Calu3 (cell line): Measurements from ENCODE around the gene POMT2. TPM values are rescaled to one million over a fixed set of nuclear protein-coding genes. Genes with fewer than 3 reads are reported as not detected.
"Not testable (repeated sequence)": the region's sequence is repeated elsewhere in the genome, so short reads cannot be mapped to it uniquely, and the experiment has no call there.

Experiments used
- BruUV-seq: library from RNA; stranded (reverse); fragments of 400-500 nt; replicated peaks from 2 replicates; lab custom pipeline; 2021; lab: Mats Ljungman, UMichigan
- CTCF ChIA-PET: fragments of 300-600 bp; sonication (Branson Sonifier 250); formaldehyde crosslinking; loops from one replicate; lab custom pipeline; 2022; ENCODE audit warnings: antibody characterized with exemption; lab: Charles Lee
- DNase-seq: peaks from one replicate; pipeline ENCODE4 v3.0.0; 2022
- H3K27ac Mint-ChIP-seq: one replicate; pipeline ENCODE4 v1.8.0; 2022; ENCODE audit warnings: mixed read lengths; ENCODE audit not compliant: unreplicated experiment
- H3K27me3 Mint-ChIP-seq: one replicate; pipeline ENCODE4 v1.8.0; 2022; ENCODE audit warnings: mixed read lengths; ENCODE audit not compliant: unreplicated experiment
- H3K36me3 Mint-ChIP-seq: one replicate; pipeline ENCODE4 v1.8.0; 2022; ENCODE audit warnings: mild to moderate bottlenecking, moderate library complexity, mixed read lengths; ENCODE audit not compliant: insufficient read depth, unreplicated experiment
- H3K4me1 Mint-ChIP-seq: one replicate; pipeline ENCODE4 v1.8.0; 2022; ENCODE audit warnings: mild to moderate bottlenecking, low read depth, mixed read lengths; ENCODE audit not compliant: unreplicated experiment
- H3K4me3 Mint-ChIP-seq: one replicate; pipeline ENCODE4 v1.8.0; 2022; ENCODE audit warnings: mild to moderate bottlenecking, low read depth, moderate library complexity, mixed read lengths; ENCODE audit not compliant: unreplicated experiment
- H3K9me3 Mint-ChIP-seq: one replicate; pipeline ENCODE4 v1.8.0; 2022; ENCODE audit warnings: low read depth, mixed read lengths; ENCODE audit not compliant: unreplicated experiment
- intact Hi-C: fragments of 100-400 bp; cut with micrococcal nuclease; formaldehyde crosslinking; loops from one replicate; pipeline ENCODE4 v1.10.0; 2022; ENCODE audit not compliant: unreplicated experiment
- total RNA-seq: library from RNA; stranded (reverse); gene quantifications from 2 replicates; pipeline ENCODE4 v1.2.3, GENCODE V29; 2022
- TF ChIP-seq, protein P1 (sequence below): fragments of 200-600 bp; IDR thresholded peaks from one replicate; pipeline ENCODE4 v1.8.0; 2022; ENCODE audit warnings: antibody characterized with exemption; ENCODE audit not compliant: unreplicated experiment

POMT2 gene
- total RNA-seq, 1 experiment from 2014 or later, result 21.7 TPM

DNA sequence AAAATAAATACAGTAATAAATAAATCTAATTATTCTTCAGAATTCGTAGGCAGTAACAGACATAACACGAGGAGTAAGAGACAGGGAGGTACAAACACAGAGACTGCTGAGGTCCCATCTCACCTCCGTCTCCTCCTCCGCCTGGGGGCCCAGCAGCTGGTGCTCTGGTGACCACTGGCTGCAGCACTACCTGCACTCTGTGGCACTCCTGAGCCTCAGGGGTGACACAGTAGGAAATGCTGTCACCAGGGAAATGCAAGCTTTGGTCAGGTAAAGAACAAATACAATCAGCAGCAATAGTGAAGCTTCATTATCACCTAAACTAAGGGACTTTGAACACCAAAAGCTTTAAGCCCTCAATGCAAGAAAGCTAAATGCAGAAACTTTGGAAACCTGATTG is 19.7 kb upstream of the POMT2 start:
- H3K27me3 Mint-ChIP-seq, result no peaks in the 10 kb centered on the region
- no peak for DNase-seq
- no peak overlapping the region for H3K4me3 Mint-ChIP-seq
- intact Hi-C loops, result no loop called here
- H3K9me3 Mint-ChIP-seq, result no peaks in the 10 kb centered on the region
- TF ChIP-seq, protein P1, sequence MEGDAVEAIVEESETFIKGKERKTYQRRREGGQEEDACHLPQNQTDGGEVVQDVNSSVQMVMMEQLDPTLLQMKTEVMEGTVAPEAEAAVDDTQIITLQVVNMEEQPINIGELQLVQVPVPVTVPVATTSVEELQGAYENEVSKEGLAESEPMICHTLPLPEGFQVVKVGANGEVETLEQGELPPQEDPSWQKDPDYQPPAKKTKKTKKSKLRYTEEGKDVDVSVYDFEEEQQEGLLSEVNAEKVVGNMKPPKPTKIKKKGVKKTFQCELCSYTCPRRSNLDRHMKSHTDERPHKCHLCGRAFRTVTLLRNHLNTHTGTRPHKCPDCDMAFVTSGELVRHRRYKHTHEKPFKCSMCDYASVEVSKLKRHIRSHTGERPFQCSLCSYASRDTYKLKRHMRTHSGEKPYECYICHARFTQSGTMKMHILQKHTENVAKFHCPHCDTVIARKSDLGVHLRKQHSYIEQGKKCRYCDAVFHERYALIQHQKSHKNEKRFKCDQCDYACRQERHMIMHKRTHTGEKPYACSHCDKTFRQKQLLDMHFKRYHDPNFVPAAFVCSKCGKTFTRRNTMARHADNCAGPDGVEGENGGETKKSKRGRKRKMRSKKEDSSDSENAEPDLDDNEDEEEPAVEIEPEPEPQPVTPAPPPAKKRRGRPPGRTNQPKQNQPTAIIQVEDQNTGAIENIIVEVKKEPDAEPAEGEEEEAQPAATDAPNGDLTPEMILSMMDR, result no peak
- H3K27ac Mint-ChIP-seq, result no peak overlapping the region
- no peaks in the 10 kb centered on the region for H3K4me1 Mint-ChIP-seq
- CTCF ChIA-PET, result no interaction called here
- no TSS peak for BruUV-seq
- no peaks in the 10 kb centered on the region for H3K36me3 Mint-ChIP-seq

DNA sequence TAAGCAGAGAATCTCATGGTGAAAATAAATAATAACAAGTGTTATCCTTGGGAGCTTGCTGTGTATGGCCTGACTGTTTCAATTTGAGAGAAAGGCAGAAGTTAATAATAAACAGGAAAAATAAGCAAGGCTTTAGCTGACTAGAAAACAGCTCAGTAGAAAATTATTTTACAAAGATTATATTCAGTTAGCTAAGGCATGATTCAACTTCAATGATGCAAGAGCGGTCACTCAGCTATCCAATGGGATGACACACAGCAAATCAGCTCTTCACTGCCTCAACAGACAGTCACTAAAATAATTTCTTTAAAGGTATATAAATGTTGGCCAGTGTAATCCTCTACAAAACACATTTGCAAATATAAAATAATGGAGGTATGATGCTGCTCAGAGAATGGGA is 18.7 kb upstream of the POMT2 start:
- Mint-ChIP-seq H3K4me3 (no peak overlapping the region), H3K9me3 (no peaks in the 10 kb centered on the region), H3K27me3 (no peaks in the 10 kb centered on the region), H3K36me3 (no peaks in the 10 kb centered on the region), H3K4me1 (no peaks in the 10 kb centered on the region), H3K27ac (no peak overlapping the region)
- TF ChIP-seq, protein P1, result no peak
- no peak for DNase-seq
- CTCF ChIA-PET, result no interaction called here
- intact Hi-C loops, result no loop called here
- no TSS peak for BruUV-seq

DNA sequence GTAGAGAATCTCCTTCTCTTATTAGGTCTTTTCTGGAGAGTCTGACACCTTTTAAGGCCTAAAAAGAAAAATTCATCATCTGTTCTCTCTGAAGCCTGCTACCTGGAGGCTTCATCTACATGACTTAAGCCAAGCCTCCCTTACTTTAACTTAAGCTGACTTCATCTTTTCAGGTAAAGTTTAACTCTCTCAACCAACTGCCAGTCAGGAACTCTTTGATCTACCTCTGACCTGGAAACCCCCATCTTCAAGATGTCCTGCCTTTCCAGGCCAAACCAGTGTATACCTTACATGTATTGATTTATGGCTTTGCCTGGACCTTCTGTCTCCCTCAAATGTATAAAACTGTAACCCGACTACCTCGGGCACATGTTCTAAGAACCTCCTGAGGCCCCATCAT is 17.6 kb upstream of the POMT2 start:
- H3K9me3 Mint-ChIP-seq, result no peaks in the 10 kb centered on the region
- TF ChIP-seq, protein P1, result no peak
- H3K4me3 Mint-ChIP-seq, result no peak overlapping the region
- no TSS peak for BruUV-seq
- no peak for DNase-seq
- CTCF ChIA-PET, result no interaction called here
- no peaks in the 10 kb centered on the region for H3K4me1 Mint-ChIP-seq
- no peaks in the 10 kb centered on the region for H3K36me3 Mint-ChIP-seq
- no peaks in the 10 kb centered on the region for H3K27me3 Mint-ChIP-seq
- intact Hi-C loops, result no loop called here
- no peak overlapping the region for H3K27ac Mint-ChIP-seq

DNA sequence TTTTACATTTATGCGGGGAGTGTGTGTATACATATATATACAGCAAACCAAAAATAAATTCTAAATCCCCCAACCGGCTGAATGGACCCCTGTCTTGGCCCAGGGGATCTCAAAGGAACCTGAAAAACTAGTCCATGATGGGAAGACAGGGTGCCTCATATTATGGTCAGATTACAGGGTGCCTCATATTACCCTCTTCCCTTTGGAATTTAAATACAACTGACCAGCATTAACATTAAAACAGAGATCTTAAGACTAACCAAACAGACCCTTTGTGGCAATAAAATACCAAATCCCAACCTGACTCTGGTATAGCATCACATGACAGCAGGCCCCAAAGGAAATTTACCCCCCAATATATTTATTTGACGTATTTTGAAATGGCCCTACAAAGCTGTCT is 17.2 kb upstream of the POMT2 start:
- intact Hi-C loops, result no loop called here
- Mint-ChIP-seq H3K27me3 (no peaks in the 10 kb centered on the region), H3K9me3 (no peaks in the 10 kb centered on the region), H3K27ac (no peak overlapping the region), H3K4me3 (no peak overlapping the region), H3K36me3 (no peaks in the 10 kb centered on the region), H3K4me1 (no peaks in the 10 kb centered on the region)
- BruUV-seq, result no TSS peak
- TF ChIP-seq, protein P1, result no peak
- DNase-seq, result no peak
- CTCF ChIA-PET, result no interaction called here

DNA sequence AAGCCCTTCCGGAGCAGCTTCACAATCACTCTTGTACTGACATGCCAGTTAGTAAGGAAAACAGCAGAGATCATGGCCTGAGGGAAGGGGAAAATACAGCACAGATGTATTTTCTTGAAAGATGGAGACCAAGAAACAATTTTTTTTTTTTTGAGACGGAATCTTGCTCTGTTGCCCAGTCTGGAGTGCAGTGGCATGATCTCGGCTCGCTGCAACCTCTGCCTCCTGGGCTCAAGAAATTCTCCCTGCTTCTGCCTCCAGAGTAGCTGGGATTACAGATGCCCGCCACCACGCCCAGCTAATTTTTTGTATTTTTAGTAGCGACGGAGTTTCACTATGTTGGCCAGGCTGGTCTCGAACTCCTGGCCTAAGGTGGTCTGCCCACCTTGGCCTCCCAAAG is 16.6 kb upstream of the POMT2 start:
- H3K36me3 Mint-ChIP-seq, H3K27me3 Mint-ChIP-seq, H3K4me3 Mint-ChIP-seq, H3K27ac Mint-ChIP-seq, intact Hi-C loops, BruUV-seq, H3K4me1 Mint-ChIP-seq, H3K9me3 Mint-ChIP-seq, DNase-seq, CTCF ChIA-PET: not testable (repeated sequence)
